ENCODE results near the gene ODF2. TPM values are rescaled to one million over a fixed set of nuclear protein-coding genes. Genes with fewer than 3 reads are reported as not detected.

Gene ODF2
- total and polyA plus RNA-seq, 5 donors from 2014 or later = 12.9 to 31.9 (median 14.6) TPM

DNA sequence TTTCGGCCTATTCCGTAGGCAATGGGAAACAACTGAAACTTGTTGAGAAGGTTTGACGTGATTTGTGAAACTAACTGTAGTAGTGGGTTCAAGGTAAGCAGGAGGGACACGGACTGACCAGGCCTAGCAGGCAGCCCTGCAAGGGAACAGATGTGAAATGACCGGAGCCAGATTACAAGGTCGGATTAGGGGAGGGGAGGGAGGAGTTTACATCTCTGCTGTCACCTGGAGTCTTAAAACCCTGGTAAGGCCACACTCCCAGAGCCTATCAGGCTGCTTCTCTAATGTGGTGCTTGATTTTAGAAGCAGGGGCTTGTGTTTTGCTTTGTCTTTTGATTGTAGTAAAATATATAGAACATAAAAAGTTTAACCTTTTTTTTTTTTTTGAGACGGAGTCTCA, 93.1 kb downstream of the ODF2 start:
- DNase-seq (no peak), ATAC-seq (ENCODE audit: low read depth in 2 of 2) (no peak)
- Histone ChIP-seq H3K27ac (ENCODE audit: insufficient read depth, low read length, poor library complexity, severe bottlenecking) (no peak overlapping the region), H3K9me3 (ENCODE audit: control insufficient read depth in 2 of 2, low read length in 2 of 2) (no peaks in the 10 kb centered on the region), H3K4me1 (ENCODE audit: control insufficient read depth, insufficient read depth, low read length, poor library complexity, severe bottlenecking) (peaks cover 25% of the 10 kb centered on the region), H3K36me3 (ENCODE audit: control insufficient read depth, insufficient read depth, low read length) (no peaks in the 10 kb centered on the region), H3K4me3 (ENCODE audit: low read depth, low read length) (no peak overlapping the region), H3K27me3 (ENCODE audit: control insufficient read depth, insufficient read depth, low read length) (no peaks in the 10 kb centered on the region)
- Mint-ChIP-seq H3K9me3 (no peaks in the 10 kb centered on the region), H3K27ac (peak overlapping the region in 2 of 3 donors; percentile 42 to 62), H3K4me1 (peaks cover 13 to 35% (median 23%) of the 10 kb centered on the region in 4 donors), H3K27me3 (no peaks in the 10 kb centered on the region), H3K36me3 (no peaks in the 10 kb centered on the region), H3K4me3 (peak overlapping the region in 1 of 4 donors; percentile 83)

DNA sequence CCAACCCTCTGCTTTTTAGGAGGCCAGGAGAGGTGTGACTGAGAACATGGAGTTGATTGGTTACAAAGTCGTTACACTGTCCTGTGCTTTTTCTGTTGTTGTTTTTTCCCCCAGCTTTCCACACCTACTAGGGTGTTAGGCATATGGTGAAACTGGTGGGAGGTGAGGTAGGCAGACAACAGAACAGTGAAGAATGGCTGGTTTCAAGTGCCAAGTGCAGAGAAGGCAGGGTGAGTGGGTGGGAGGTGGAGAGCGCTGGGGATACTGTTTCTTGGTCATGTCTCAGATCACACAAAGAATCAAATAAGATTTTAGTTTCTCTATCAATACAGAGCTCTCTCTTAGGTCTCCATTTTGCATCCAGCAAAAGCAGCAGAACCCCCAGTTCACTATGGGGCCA, 94.4 kb downstream of the ODF2 start:
- ATAC-seq (ENCODE audit: low read depth in 2 of 2) (no peak), DNase-seq (peak in 1 of 3 donors; percentile 26)
- H3K27me3 Mint-ChIP-seq = no peaks in the 10 kb centered on the region
- Histone ChIP-seq H3K4me1 (ENCODE audit: control insufficient read depth, insufficient read depth, low read length, poor library complexity, severe bottlenecking) (peaks cover 39% of the 10 kb centered on the region), H3K27ac (ENCODE audit: insufficient read depth, low read length, poor library complexity, severe bottlenecking) (peak overlapping the region; percentile 92), H3K9me3 (ENCODE audit: control insufficient read depth in 2 of 2, low read length in 2 of 2) (no peaks in the 10 kb centered on the region), H3K27me3 (ENCODE audit: control insufficient read depth, insufficient read depth, low read length) (no peaks in the 10 kb centered on the region), H3K36me3 (ENCODE audit: control insufficient read depth, insufficient read depth, low read length) (no peaks in the 10 kb centered on the region), H3K4me3 (ENCODE audit: low read depth, low read length) (no peak overlapping the region)
- H3K9me3 Mint-ChIP-seq = no peaks in the 10 kb centered on the region
- no peaks in the 10 kb centered on the region for H3K36me3 Mint-ChIP-seq
- H3K27ac Mint-ChIP-seq = peak overlapping the region; percentile 97 to 99 (median 98)
- peak overlapping the region in 3 of 4 donors; percentile 66 to 93 (median 91) for H3K4me3 Mint-ChIP-seq
- H3K4me1 Mint-ChIP-seq = peaks cover 13 to 35% (median 23%) of the 10 kb centered on the region in 4 donors

Other genes with a start within 250 kb of the ODF2 start
- gene GOLGA2, start 180.0 kb upstream of the ODF2 start, total RNA-seq = 55.8 TPM
- gene GOLGA2, start 180.0 kb upstream of the ODF2 start, polyA plus RNA-seq = 1 to 10 TPM; 3.7 to 5.0 (median 4.1) TPM
- gene SWI5, start 179.7 kb upstream of the ODF2 start, total RNA-seq = 10.6 TPM
- 10 to 100 TPM; 19.8 to 27.1 (median 22.5) TPM for gene SWI5, start 179.7 kb upstream of the ODF2 start, polyA plus RNA-seq
- gene TRUB2, start 133.6 kb upstream of the ODF2 start, total RNA-seq = 8.2 TPM
- 10 to 100 TPM; 21.7 to 26.8 (median 24.3) TPM for gene TRUB2, start 133.6 kb upstream of the ODF2 start, polyA plus RNA-seq
- gene COQ4, start 133.2 kb upstream of the ODF2 start, total RNA-seq = 30.4 TPM
- 10 to 100 TPM; 30.4 to 41.3 (median 33.8) TPM for gene COQ4, start 133.2 kb upstream of the ODF2 start, polyA plus RNA-seq
- gene SLC27A4, start 115.5 kb upstream of the ODF2 start, total RNA-seq = 8.6 TPM
- 1 to 10 TPM; 5.5 to 8.7 (median 6.4) TPM for gene SLC27A4, start 115.5 kb upstream of the ODF2 start, polyA plus RNA-seq
- 46.2 TPM for gene URM1, start 84.6 kb upstream of the ODF2 start, total RNA-seq
- 10 to 100 TPM; 47.4 to 60.7 (median 53.2) TPM for gene URM1, start 84.6 kb upstream of the ODF2 start, polyA plus RNA-seq
- gene CERCAM, start 35.1 kb upstream of the ODF2 start, total RNA-seq = 0.12 TPM
- gene CERCAM, start 35.1 kb upstream of the ODF2 start, polyA plus RNA-seq = not detected
- 16.7 TPM for gene GLE1, start 48.7 kb downstream of the ODF2 start, total RNA-seq
- gene GLE1, start 48.7 kb downstream of the ODF2 start, polyA plus RNA-seq = 10 to 100 TPM; 24.9 to 34.1 (median 31.5) TPM
- gene SPTAN1, start 96.6 kb downstream of the ODF2 start, total RNA-seq = 769 TPM
- gene SPTAN1, start 96.6 kb downstream of the ODF2 start, polyA plus RNA-seq = 10 to 100 TPM; 79.8 to 86.2 (median 83.2) TPM
- 3.6 TPM for gene DYNC2I2, start 200.8 kb downstream of the ODF2 start, total RNA-seq
- 10 to 100 TPM in 1 of 4 donors, 1 to 10 TPM in 3; 2.3 to 10.2 (median 5.1) TPM for gene DYNC2I2, start 200.8 kb downstream of the ODF2 start, polyA plus RNA-seq
- gene SET, start 233.2 kb downstream of the ODF2 start, total RNA-seq = 226 TPM
- gene SET, start 233.2 kb downstream of the ODF2 start, polyA plus RNA-seq = 100 to 1,000 TPM; 123 to 200 (median 154) TPM
- gene PKN3, start 246.5 kb downstream of the ODF2 start, total RNA-seq = 2.6 TPM
- under 1 TPM in 3 of 4 donors, not detected in 1; 0.69 to 0.96 (median 0.70) TPM for gene PKN3, start 246.5 kb downstream of the ODF2 start, polyA plus RNA-seq